EL (cell line): ENCODE measurements around the gene GIT2.
A peak's percentile ranks its signal among the peaks of the same experiment; 100 is the strongest.

Source experiments
- DNase-seq: peaks from one replicate; pipeline ENCODE4 v3.0.0-alpha.2; 2016

The GIT2 gene

GRCh38 chr12:109967383-109968031 lies 28.7 kb downstream of the GIT2 start:
- DNase-seq = no peak

GRCh38 chr12:109966546-109966945 lies 29.6 kb downstream of the GIT2 start:
- DNase-seq = no peak

DNA sequence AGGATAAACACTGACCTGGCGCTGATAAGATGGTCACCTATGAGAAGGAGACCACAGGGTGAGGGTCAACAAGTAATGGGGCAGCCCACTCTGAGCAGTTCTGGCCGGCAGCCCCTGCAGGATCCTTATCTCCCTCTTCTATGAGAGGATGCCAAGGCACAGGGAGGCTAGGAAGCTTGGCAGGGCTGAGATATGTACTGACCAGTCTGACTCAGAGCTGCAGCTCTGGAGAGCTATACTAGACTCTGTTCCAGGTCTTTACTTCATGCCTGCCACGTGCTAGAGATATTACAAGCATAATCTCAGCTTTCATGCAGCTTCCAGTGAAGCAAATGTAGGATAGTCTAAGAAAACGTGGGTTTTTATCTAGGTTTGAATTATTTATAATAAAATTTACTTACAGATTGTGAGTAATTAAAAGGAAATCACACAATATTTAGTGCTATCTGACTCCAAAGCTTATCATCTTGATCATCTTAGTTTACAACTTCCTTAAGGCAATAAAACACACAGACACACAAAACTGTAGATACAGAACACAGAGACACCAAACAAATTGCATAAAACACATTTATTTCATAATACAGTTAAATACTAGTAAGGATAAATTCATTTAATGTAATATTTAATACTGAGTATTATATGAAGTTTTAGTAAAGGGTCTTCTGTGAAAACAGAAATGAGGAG lies 32.3 kb downstream of the GIT2 start:
- peak; percentile 57 for DNase-seq

DNA sequence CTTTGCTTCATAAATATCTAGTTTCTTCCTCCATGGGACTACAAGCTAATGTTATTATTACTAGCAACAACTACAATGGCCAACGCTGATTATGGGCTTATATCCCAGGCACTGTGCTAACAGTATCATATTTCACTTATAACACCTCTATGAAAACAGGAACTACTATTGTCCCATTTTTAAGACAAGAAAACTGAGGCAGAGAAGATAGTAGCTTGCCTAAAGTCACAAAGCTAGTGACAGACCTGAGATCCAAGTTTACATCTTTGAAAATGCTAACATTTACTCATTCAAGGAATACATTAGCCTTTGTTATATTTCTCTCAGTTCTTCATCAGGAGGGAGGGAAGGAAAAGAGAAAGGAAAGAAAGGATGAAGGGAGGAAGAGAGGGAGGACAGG lies 32.8 kb downstream of the GIT2 start:
- no peak for DNase-seq

- DNase-seq = no peak
These were observed 33.8 kb downstream of the GIT2 start for GRCh38 chr12:109962398-109962797.

DNA sequence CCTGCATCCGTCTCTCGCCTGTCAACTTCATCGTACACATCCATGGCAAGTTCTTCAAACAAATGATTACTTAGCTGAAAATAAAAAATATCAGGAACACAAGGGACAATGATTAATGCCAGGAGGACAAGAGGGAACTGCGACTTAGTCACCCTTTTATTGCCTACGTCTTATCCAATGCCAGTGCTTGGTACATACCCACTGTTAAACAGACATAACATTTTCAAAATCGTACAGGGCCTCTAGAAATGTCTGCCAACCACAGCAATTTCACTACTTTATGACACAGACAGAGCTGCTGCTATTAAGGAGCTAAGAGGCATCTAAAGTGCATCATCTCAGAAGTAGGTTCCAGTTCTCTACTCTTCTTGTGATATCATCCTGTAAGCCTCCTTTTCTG lies 34.6 kb downstream of the GIT2 start:
- no peak for DNase-seq

GRCh38 chr12:109961201-109961600 lies 35.0 kb downstream of the GIT2 start:
- no peak for DNase-seq

GRCh38 chr12:109959411-109960093 lies 36.6 kb downstream of the GIT2 start:
- no peak for DNase-seq

- DNase-seq = no peak
These were observed 37.8 kb downstream of the GIT2 start for GRCh38 chr12:109958374-109958773.

DNA sequence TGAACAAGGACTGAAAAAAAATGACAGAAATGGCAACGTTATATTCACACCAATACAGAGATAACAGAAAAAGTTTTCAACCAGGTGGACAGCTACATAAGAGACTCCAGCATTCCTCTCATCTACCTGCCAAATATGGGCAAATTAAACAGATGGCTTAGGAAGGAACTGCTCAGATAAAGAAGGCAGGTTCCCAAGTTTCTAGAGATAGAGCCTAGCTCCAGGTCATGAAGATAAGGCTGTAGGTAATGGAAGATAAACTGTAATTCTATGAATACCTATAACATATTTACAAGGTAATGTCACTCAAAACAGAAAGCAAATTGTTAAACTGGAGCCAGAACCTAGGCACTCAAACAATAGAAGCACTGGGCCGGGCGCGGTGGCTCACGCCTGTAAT lies 42.5 kb downstream of the GIT2 start:
- DNase-seq = no peak

- no peak for DNase-seq
These were observed 43.3 kb downstream of the GIT2 start for GRCh38 chr12:109952873-109953272.

GRCh38 chr12:109952160-109952858 lies 43.9 kb downstream of the GIT2 start:
- no peak for DNase-seq

DNA sequence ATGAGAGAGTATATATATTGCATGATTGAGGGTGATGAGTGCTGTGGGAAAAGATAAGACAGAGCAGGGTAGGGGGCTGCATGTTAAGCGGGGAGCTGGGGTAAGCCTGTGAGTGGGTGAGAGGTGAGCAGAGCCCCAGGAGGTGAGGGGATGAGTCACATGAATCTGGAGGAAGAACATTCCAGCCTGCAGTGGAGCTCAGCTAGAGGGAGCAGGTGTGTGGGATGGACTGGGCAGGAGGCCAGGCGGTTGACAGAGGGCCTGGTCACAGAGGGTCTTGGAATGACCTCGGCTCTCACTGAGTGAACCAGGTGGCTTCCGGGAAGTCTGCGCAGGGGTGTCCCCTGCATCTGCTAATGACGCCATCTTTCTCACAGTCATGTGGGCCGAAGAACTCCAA lies 44.4 kb downstream of the GIT2 start:
- DNase-seq = peak; percentile 82

- peak; percentile 93 for DNase-seq
These were observed 45.0 kb downstream of the GIT2 start for GRCh38 chr12:109951136-109951535.

GRCh38 chr12:109950625-109951024 lies 45.5 kb downstream of the GIT2 start:
- DNase-seq = no peak

DNA sequence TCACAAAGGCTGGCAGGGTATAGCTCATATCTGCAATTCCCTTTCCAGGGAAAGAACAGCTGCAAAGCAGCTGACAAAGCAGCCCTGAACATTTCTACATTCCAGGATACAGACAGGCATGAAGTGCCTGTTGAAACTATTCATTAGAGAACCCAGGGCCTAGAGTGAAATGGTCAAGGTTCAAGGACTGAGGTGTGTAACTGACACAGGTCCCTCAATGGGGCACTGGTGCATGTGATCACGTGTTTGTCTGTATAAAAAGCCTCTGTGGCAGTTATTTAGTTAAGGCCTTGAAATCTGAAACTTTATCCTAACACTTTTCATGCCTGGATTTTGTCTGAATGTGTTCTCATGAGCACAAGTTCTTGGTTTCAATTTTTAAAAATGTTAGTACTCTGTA lies 47.1 kb downstream of the GIT2 start:
- peak; percentile 69 for DNase-seq

DNA sequence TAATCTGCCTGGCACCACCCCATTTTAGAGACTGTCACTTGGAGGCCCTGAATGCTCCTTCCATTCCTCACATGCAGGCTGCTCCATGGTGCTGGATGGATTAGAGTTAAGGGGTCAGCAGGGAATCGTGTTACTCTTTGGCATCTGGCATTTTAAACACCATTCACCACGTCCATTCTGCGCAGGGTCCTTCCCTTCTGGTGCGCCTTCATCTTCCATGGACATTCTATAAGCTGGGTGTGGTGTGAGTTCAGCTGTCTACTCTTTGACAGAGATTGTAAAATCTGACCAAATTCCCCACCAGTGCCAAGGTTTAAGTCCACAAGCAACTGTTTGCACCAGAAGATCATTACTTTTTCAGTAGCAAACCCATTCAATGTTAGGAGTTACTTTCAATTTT lies 47.8 kb downstream of the GIT2 start:
- DNase-seq = no peak

DNA sequence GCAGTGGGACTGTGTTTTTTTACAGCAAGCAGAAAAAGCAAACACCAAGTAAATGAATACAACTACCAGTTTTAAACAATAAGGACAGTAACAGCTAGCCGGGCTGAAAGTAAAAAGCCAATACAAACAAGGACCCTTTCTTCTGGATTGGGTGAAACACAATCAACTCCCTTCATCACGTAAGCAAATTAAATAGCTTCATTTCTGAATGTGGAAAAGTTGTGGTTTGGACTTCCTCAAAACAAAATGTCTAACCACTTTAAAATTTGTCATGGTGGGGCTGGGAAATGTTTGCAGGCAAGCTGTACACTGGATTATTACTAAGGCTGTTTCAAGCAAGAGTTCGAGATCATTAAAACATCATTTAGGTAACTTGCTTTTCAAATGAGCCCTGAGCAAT lies 48.6 kb downstream of the GIT2 start:
- peak; percentile 73 for DNase-seq

DNA sequence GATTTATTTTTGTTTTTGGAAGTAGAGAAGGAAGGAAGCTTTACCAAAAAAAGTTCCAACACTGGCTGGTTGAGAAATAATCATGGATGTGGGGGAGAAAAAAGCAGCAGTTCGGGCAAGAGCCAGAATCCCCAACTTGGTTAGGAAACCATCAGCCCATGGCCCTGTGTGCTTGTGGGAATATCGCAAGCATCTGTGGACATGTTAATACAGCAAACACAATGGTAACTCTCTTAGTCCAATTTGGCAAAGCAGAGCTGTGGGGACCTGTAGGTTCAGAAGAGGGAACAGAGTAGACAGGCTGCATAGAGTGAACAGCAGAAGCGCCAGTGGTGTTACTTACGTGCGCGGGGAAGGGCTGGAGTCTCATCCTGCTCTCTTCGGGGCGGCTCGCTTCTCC lies 49.3 kb downstream of the GIT2 start:
- DNase-seq = no peak

DNA sequence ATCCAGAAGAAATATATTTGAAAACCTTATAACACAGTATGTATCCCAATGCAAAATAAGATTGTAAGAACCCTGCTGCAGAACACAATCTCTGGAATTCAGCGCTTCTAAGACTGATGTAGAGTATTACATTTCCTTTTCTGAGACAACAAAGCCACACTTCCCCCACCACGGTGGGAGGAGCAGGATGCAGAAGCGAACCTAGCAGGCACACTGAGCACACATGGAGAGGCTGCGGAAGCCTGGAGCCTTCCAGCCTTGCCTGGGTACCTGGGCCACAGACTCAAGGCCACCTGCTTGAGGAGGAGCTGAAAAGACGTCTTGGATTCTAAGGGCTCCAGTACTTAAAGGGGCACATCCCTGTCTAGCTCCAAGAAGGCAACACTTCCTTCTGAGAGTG lies 49.7 kb downstream of the GIT2 start:
- no peak for DNase-seq

- DNase-seq = peak; percentile 24
These were observed 51.4 kb downstream of the GIT2 start for GRCh38 chr12:109944561-109945359.

GRCh38 chr12:109943811-109944210 lies 52.4 kb downstream of the GIT2 start:
- peak; percentile 53 for DNase-seq
